ENCODE data around the gene SAXO1. TPM values are rescaled to one million over a fixed set of nuclear protein-coding genes. Genes with fewer than 3 reads are reported as not detected.

Gene SAXO1
- total RNA-seq, 2 donors from 2014 or later = not detected

- peaks cover 6% of the 10 kb centered on the region for H3K4me1 Mint-ChIP-seq
Measured at GRCh38 chr9:18973348-18973747, 59.7 kb downstream of the SAXO1 start.

DNA sequence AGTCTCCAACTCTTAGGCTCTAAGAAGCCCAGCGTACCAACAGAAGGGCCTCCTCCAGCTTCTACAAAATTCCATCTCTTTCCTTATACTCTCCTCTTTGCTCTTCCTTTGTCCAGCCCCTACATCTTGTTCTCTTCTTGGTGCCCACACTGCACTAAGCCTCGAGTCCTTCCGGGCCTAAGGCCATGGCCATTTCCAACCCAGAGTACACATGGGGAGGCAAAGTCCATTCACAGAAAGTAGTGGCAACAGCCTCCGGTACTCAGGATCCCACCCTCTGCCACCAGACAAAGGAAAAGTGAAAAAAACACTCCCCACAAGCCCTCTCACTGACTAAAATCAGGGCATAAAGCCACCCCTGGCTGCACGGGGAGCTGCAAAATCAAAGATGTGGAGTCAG, 60.3 kb downstream of the SAXO1 start:
- H3K27me3 Mint-ChIP-seq = peaks cover 49% of the 10 kb centered on the region
- H3K36me3 Mint-ChIP-seq (ENCODE audit: low read depth) = no peaks in the 10 kb centered on the region
- peaks cover 6% of the 10 kb centered on the region for H3K4me1 Mint-ChIP-seq
- DNase-seq (no peak), ATAC-seq (no peak)
- H3K27ac Mint-ChIP-seq = no peak overlapping the region
- H3K9me3 ChIP-seq (ENCODE audit: control insufficient read depth, low read length, poor library complexity, severe bottlenecking) = no peaks in the 10 kb centered on the region
- H3K4me3 Mint-ChIP-seq = no peak overlapping the region

More at GRCh38 chr9:18973348-18973747, 59.7 kb downstream of the SAXO1 start:
- Mint-ChIP-seq H3K4me3 (no peak overlapping the region), H3K36me3 (ENCODE audit: low read depth) (no peaks in the 10 kb centered on the region), H3K27me3 (peaks cover 49% of the 10 kb centered on the region), H3K27ac (no peak overlapping the region)
- DNase-seq = no peak
- no peaks in the 10 kb centered on the region for H3K9me3 ChIP-seq (ENCODE audit: control insufficient read depth, low read length, poor library complexity, severe bottlenecking)
- ATAC-seq = no peak

DNA sequence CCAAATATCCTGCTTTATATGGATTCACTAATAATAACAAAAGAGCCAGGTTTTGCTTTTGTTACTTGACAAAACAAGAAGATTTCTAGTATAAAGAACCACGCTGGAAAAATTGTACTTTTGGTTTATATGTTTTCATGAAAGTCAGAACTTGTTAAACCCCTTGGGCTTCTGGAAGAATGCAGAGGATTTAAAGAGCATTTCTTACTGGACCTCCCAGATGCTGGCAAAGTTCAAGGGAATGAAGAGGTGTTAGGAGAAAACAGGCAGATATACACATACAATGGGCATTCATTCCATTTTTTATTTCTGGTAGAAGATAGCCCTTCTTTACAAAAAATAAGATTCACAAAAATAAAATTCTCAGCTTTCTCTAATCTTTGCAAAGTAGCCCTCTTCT, 61.1 kb downstream of the SAXO1 start:
- ATAC-seq = no peak
- H3K4me1 Mint-ChIP-seq = peaks cover 6% of the 10 kb centered on the region
- H3K27ac Mint-ChIP-seq = no peak overlapping the region
- DNase-seq = no peak
- no peak overlapping the region for H3K4me3 Mint-ChIP-seq
- no peaks in the 10 kb centered on the region for H3K9me3 ChIP-seq (ENCODE audit: control insufficient read depth, low read length, poor library complexity, severe bottlenecking)
- H3K27me3 Mint-ChIP-seq = peaks cover 44% of the 10 kb centered on the region
- H3K36me3 Mint-ChIP-seq (ENCODE audit: low read depth) = no peaks in the 10 kb centered on the region

DNA sequence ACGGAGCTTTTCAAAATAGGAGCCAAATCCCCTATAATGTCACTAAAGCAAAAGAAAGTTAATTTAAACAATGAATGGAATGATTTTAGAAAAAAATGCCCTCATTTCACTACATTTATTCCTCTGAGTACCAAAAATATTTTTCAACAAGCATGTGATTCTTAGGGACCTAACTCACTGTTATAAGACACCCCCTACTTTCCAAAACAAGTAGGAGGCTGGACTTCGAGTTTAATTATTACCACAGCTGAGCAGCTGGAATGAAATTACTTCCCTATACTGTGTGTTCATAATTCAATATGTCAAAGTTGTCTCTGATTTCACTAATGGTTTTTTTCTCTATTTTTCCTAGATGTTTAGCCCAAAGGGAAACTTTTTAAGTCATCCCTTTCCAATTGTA, 61.6 kb downstream of the SAXO1 start:
- ATAC-seq (no peak), DNase-seq (no peak)
- H3K9me3 ChIP-seq (ENCODE audit: control insufficient read depth, low read length, poor library complexity, severe bottlenecking) = no peaks in the 10 kb centered on the region
- Mint-ChIP-seq H3K4me3 (no peak overlapping the region), H3K27ac (no peak overlapping the region), H3K36me3 (ENCODE audit: low read depth) (no peaks in the 10 kb centered on the region), H3K27me3 (peaks cover 43% of the 10 kb centered on the region), H3K4me1 (peaks cover 2% of the 10 kb centered on the region)

DNA sequence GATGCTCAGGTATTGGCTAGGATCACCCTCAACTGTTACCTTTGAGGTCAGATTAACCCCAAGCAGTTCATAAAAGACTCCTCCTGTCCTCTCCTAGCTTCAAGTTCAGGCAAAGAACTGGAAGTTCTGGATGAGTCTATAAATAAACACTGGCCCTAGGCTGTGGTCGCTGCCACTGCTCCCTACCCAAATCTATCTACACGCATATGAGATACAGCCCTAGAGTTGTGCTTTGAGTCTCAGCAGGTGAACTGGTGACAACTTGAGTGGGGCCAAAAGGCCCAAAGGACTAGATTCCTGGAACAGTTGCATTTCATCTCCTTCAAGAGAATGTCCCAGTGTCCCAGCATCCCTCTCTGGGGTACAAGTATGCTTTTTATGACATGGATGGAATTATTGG, 62.6 kb downstream of the SAXO1 start:
- ATAC-seq = no peak
- Mint-ChIP-seq H3K4me1 (no peaks in the 10 kb centered on the region), H3K36me3 (ENCODE audit: low read depth) (no peaks in the 10 kb centered on the region), H3K4me3 (no peak overlapping the region), H3K27me3 (peaks cover 38% of the 10 kb centered on the region), H3K27ac (no peak overlapping the region)
- no peaks in the 10 kb centered on the region for H3K9me3 ChIP-seq (ENCODE audit: control insufficient read depth, low read length, poor library complexity, severe bottlenecking)
- DNase-seq = no peak

GRCh38 chr9:18969128-18969527, 63.9 kb downstream of the SAXO1 start:
- no peaks in the 10 kb centered on the region for H3K4me1 Mint-ChIP-seq
- H3K4me3 Mint-ChIP-seq = no peak overlapping the region
- no peak for ATAC-seq
- no peaks in the 10 kb centered on the region for H3K9me3 ChIP-seq (ENCODE audit: control insufficient read depth, low read length, poor library complexity, severe bottlenecking)
- no peaks in the 10 kb centered on the region for H3K36me3 Mint-ChIP-seq (ENCODE audit: low read depth)
- H3K27me3 Mint-ChIP-seq = peaks cover 35% of the 10 kb centered on the region
- no peak overlapping the region for H3K27ac Mint-ChIP-seq
- no peak for DNase-seq

- H3K27me3 Mint-ChIP-seq = peaks cover 51% of the 10 kb centered on the region
- H3K27ac Mint-ChIP-seq = no peak overlapping the region
- no peaks in the 10 kb centered on the region for H3K9me3 ChIP-seq (ENCODE audit: control insufficient read depth, low read length, poor library complexity, severe bottlenecking)
- H3K36me3 Mint-ChIP-seq (ENCODE audit: low read depth) = no peaks in the 10 kb centered on the region
- H3K4me3 Mint-ChIP-seq = no peak overlapping the region
- DNase-seq (no peak), ATAC-seq (no peak)
- H3K4me1 Mint-ChIP-seq = peaks cover 3% of the 10 kb centered on the region
Measured at GRCh38 chr9:18955626-18956025, 77.4 kb downstream of the SAXO1 start.

DNA sequence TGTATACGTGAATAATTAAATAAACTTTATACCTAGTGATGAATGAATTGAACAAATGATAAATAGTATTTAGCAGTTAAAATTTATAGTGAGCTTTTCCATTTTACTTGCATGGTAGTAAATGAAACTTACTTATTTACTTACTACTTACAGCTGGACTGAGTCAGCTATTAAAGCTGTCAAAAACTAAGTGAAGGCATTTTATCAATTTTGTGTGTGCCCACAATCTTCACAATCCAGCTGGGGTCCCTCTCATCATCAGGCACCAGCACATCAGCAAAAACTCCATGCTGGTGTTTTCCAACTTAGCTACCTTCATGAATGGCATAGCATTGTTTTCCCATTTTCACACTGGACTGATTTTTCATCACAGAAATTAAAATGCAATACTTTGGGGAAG, 81.1 kb downstream of the SAXO1 start:
- ATAC-seq = no peak

DNA sequence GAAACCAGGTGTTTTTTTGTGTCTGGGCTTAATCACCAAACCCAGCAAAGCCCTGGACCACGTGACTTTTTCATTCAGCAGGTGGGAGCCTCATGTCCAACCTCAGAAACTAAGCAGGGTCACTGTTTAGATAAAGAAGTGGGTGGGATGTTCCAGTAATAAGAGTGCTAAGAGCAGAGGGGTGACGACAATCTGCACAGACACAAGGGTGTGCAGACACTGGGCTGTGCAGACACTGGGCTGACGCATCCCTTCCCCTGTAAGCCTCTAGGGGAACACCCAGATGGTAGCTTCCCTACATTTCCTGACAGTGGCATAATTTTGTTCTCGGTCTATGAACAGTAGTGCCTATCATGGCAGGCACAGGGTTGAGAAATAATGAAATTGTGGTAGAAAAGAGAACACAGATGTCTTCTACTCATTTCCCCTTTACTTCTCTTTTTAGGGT, 85.1 kb downstream of the SAXO1 start:
- no peak for ATAC-seq
- Mint-ChIP-seq H3K4me1 (no peaks in the 10 kb centered on the region), H3K4me3 (no peak overlapping the region), H3K36me3 (ENCODE audit: low read depth) (no peaks in the 10 kb centered on the region), H3K27ac (no peak overlapping the region), H3K27me3 (peaks cover 22% of the 10 kb centered on the region)
- H3K9me3 ChIP-seq (ENCODE audit: control insufficient read depth, low read length, poor library complexity, severe bottlenecking) = no peaks in the 10 kb centered on the region
- DNase-seq = no peak

More for the DNA sequence above, 81.1 kb downstream of the SAXO1 start:
- H3K9me3 ChIP-seq (ENCODE audit: control insufficient read depth, low read length, poor library complexity, severe bottlenecking) = no peaks in the 10 kb centered on the region
- no peaks in the 10 kb centered on the region for H3K36me3 Mint-ChIP-seq (ENCODE audit: low read depth)
- H3K27ac Mint-ChIP-seq = no peak overlapping the region
- no peak for DNase-seq
- H3K27me3 Mint-ChIP-seq = peaks cover 35% of the 10 kb centered on the region
- H3K4me3 Mint-ChIP-seq = no peak overlapping the region
- peaks cover 3% of the 10 kb centered on the region for H3K4me1 Mint-ChIP-seq

- DNase-seq = no peak
- Mint-ChIP-seq H3K36me3 (ENCODE audit: low read depth) (no peaks in the 10 kb centered on the region), H3K4me3 (no peak overlapping the region), H3K4me1 (no peaks in the 10 kb centered on the region), H3K27me3 (peaks cover 15% of the 10 kb centered on the region), H3K27ac (no peak overlapping the region)
- no peaks in the 10 kb centered on the region for H3K9me3 ChIP-seq (ENCODE audit: control insufficient read depth, low read length, poor library complexity, severe bottlenecking)
- ATAC-seq = no peak
Measured at GRCh38 chr9:18942801-18943200, 90.2 kb downstream of the SAXO1 start.

DNA sequence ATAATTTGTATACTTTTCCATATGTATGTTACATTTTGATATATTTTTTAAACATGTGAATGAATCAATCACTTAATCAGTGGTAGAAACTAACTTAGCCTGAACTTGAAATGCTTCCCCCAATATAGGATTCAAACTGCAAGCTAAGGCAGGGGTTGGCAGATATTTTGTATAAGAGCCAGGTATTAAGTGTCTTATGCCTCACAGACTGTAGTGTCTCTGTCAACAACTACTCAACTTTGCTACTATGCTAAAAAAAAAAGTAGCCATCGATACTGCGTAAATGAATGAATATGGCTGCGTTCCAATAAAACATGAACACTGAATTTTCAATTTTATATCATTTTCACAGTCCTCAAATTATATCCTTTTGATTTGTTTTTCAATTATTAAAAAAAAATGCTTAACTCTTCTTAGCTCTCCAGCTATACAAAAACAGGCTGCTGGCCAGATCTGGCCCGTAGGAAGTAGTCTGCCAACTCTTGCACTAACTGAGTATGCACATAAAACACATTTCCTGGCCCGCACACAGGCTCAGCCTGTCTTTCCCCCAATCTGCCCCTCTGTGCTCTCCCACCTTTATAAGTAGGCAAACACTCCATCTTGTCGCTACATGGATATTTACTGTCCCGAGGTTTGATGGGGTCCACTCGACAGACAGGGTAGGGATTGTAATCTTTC, 91.8 kb downstream of the SAXO1 start:
- no peaks in the 10 kb centered on the region for H3K9me3 ChIP-seq (ENCODE audit: control insufficient read depth, low read length, poor library complexity, severe bottlenecking)
- no peaks in the 10 kb centered on the region for H3K36me3 Mint-ChIP-seq (ENCODE audit: low read depth)
- no peak for DNase-seq
- H3K27ac Mint-ChIP-seq = no peak overlapping the region
- H3K4me3 Mint-ChIP-seq = no peak overlapping the region
- peaks cover 24% of the 10 kb centered on the region for H3K27me3 Mint-ChIP-seq
- no peaks in the 10 kb centered on the region for H3K4me1 Mint-ChIP-seq
- no peak for ATAC-seq

DNA sequence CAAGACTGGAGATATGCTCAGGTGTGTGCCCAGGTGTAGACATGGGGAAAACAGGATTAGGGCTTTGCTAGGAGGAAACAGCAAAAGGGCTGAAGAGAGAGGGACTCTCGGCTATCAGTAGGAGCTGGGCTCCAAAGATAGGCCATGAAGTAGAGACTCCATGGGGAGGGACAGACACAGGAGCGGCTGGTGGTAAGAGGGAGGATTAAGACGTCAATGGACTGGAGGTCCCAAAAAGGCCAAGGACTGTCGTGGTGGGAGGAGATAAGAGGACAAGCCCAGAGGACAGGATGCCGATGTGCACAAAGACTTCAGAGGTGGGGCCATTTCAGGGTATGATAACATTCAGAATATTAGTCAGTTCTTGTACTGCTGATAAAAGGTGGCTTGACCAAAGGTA, 93.1 kb downstream of the SAXO1 start:
- H3K4me3 Mint-ChIP-seq = no peak overlapping the region
- H3K36me3 Mint-ChIP-seq (ENCODE audit: low read depth) = no peaks in the 10 kb centered on the region
- no peak overlapping the region for H3K27ac Mint-ChIP-seq
- DNase-seq = no peak
- no peaks in the 10 kb centered on the region for H3K4me1 Mint-ChIP-seq
- no peak for ATAC-seq
- H3K9me3 ChIP-seq (ENCODE audit: control insufficient read depth, low read length, poor library complexity, severe bottlenecking) = no peaks in the 10 kb centered on the region
- H3K27me3 Mint-ChIP-seq = peaks cover 34% of the 10 kb centered on the region

GRCh38 chr9:18936094-18936871, 96.7 kb downstream of the SAXO1 start:
- DNase-seq (no peak), ATAC-seq (no peak)
- Mint-ChIP-seq H3K36me3 (ENCODE audit: low read depth) (no peaks in the 10 kb centered on the region), H3K4me3 (no peak overlapping the region), H3K4me1 (no peaks in the 10 kb centered on the region), H3K27ac (no peak overlapping the region), H3K27me3 (peaks cover 29% of the 10 kb centered on the region)
- no peaks in the 10 kb centered on the region for H3K9me3 ChIP-seq (ENCODE audit: control insufficient read depth, low read length, poor library complexity, severe bottlenecking)

GRCh38 chr9:18935541-18935940, 97.5 kb downstream of the SAXO1 start:
- H3K27ac Mint-ChIP-seq = no peak overlapping the region
- H3K36me3 Mint-ChIP-seq (ENCODE audit: low read depth) = no peaks in the 10 kb centered on the region
- H3K4me3 Mint-ChIP-seq = no peak overlapping the region
- ATAC-seq (no peak), DNase-seq (no peak)
- H3K4me1 Mint-ChIP-seq = no peaks in the 10 kb centered on the region
- peaks cover 29% of the 10 kb centered on the region for H3K27me3 Mint-ChIP-seq
- H3K9me3 ChIP-seq (ENCODE audit: control insufficient read depth, low read length, poor library complexity, severe bottlenecking) = no peaks in the 10 kb centered on the region
